DMS153 (cell line): ENCODE results near the gene CCNY.
"Not testable (repeated sequence)": the region's sequence is repeated elsewhere in the genome, so short reads cannot be mapped to it uniquely, and the experiment has no call there.

Source experiments
- DNase-seq: peaks from one replicate; lab custom pipeline; 2025; lab: John Stamatoyannopoulos, UW

CCNY gene

DNA sequence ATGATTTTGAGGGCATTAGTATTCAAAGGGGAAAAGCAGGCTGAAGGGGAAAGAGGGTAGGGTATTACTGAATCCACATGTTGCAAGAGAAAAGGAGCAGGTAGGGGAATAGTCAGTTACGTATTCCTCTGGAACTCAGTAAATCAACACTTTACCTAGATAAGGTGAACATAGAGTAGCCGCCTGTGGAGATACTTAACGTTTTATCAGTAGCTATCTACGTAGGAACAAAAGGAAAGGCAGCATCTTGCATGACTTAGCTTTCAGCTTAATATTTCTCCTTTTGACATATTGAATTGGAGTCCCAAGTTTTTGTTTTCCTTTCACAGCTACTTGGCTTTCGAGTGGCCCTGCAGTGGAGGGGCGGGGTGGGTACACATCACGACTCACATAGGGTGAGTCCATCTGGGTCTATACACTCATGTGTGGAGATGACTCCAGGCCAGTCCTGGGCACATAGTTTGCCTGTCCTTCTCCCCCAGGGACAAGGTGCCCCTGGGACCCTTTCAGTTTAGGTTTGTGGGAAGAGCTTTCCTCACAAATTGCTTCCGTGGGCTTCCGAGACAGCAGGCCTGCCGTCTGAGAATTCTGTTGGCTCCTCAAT, 48.1 kb downstream of the CCNY start:
- no peak for DNase-seq

GRCh38 chr10:35386594-35387174, 50.4 kb downstream of the CCNY start:
- DNase-seq, result peak; percentile 5

- DNase-seq, result no peak
Observed at GRCh38 chr10:35387768-35388167, 51.5 kb downstream of the CCNY start.

DNA sequence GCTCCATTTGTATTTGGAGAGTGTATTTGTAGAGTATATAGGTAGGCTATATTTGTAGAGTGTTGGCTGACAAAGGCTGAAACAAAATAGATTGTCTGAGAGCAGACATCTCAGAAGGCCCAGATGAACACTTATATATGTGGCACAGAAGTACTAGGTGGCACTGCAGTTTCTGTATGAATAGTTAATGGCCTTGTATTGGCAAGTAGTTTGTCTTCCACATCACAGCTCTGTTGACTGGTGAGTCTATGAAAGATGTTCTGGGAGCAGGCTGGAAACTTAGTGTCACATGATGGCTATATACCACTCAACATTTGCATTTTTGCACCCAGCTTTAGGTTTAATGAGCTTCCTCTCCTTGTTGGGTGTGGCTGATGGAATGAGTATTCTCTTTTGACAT, 51.9 kb downstream of the CCNY start:
- DNase-seq, result no peak

- DNase-seq, result no peak
Observed at GRCh38 chr10:35388682-35389081, 52.4 kb downstream of the CCNY start.

- DNase-seq, result no peak
Observed at GRCh38 chr10:35390161-35390840, 54.0 kb downstream of the CCNY start.

- no peak for DNase-seq
Observed at GRCh38 chr10:35390843-35391152, 54.5 kb downstream of the CCNY start.

DNA sequence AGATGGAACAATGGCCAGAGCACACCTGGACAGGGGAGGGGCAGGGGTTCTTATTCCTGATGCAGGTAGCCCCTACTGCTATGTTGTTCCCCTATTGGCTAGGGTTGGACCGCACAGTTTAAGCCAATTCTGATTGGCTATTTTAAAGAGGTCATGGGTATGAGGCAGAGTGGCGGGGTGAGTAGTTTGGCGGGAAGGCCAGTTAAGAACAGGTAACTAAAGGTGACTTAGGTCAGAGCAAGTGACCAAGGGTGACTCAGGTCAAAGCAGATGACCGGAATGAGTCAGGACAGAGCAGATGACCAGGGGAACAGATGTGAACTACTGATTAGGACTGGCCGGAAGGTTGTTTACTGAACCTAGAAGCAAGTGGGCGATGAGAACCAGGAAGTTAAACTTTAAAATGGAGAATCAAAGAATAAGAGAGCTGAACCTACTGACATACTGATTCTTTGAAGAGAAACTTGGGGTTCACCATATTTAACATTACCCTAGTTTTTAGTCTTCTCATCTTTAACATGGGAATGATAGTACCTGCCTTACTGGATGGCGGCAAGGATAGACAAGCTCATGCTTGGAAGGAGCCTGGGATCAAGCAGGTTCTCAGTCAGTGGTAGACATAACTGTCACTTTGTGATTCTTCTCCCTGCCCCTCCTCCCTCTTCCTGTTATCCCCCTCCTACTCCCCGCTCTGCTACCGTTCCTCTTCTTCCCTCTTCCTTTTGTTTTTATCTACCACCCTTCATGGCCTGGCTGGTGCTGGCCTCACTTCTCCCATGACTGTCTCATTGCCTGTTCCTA, 55.0 kb downstream of the CCNY start:
- no peak for DNase-seq

DNA sequence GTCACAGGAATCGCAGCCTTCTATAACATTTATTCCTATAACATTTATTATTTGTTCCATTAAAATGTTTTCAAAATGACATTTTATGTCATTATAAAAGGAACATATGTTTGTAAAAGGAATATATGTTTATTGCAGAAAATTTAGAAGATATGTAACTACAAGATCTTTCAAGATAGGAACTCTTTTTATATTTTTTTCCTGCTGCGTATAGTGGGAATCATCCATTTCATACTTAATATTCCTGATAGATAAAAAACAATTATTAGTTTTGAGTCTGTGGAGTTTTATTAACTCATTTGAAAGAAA, 55.6 kb downstream of the CCNY start:
- no peak for DNase-seq

DNA sequence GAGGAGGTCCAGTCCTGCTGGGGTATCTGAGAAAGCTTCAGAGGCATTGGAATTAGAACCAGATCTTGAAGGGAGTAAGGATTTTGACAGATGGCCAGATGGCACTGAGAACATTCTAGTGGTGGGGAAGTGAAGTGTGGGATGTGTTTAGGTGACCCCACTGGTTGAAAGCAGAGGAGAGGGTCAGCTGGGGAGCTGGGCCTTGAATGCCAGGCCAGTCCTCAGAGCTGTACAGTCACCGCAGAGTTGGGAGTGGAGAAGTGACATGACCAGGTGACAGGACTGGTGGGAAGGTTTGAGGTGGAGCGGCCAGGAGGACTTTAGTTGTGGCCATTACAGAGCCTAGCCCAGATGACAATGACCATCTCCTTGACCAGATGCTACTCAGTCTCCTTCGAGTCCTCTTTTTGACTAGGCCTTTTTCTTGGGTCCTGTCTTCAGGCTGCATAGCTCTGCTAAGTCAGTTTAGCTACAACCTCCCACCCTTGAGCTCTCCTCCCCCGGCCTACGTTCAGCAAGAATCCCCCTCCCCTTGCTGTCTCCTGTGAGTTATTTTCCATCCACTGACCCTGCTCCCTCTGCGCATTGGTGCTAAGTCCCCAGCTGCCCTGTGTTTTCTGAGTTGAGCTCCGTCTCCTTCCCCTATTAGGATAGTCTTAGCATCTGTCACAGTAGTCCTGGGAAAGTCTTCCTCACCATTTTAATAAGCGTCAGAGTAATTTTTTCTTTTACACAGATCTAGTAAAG, 56.3 kb downstream of the CCNY start:
- DNase-seq, result no peak

- no peak for DNase-seq
Observed at GRCh38 chr10:35394411-35394851, 58.1 kb downstream of the CCNY start.

DNA sequence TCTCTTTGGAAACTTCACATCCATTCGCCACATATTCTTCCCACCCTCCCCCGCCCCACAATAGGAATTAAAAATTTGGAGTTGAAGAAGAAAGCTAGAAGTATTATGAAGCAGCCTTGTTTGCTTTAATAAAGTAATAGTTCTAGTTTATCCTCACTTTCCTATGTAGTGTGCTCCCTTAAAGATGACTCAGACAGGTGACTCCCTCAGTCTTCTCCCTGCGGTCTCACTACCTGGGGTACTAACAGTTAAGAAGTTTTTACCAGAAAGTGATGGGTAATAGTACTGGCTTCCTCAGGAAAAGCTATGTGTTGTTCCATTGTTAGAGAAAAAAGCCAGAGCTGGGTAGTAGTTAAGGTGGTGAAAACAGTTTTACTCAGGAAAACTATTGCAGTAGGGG, 58.6 kb downstream of the CCNY start:
- no peak for DNase-seq

- no peak for DNase-seq
Observed at GRCh38 chr10:35396560-35397434, 60.5 kb downstream of the CCNY start.

GRCh38 chr10:35397953-35398352, 61.6 kb downstream of the CCNY start:
- DNase-seq, result no peak

- DNase-seq, result no peak
Observed at GRCh38 chr10:35398355-35398754, 62.0 kb downstream of the CCNY start.

GRCh38 chr10:35398908-35399307, 62.6 kb downstream of the CCNY start:
- no peak for DNase-seq

GRCh38 chr10:35399414-35400009, 63.2 kb downstream of the CCNY start:
- DNase-seq, result no peak

DNA sequence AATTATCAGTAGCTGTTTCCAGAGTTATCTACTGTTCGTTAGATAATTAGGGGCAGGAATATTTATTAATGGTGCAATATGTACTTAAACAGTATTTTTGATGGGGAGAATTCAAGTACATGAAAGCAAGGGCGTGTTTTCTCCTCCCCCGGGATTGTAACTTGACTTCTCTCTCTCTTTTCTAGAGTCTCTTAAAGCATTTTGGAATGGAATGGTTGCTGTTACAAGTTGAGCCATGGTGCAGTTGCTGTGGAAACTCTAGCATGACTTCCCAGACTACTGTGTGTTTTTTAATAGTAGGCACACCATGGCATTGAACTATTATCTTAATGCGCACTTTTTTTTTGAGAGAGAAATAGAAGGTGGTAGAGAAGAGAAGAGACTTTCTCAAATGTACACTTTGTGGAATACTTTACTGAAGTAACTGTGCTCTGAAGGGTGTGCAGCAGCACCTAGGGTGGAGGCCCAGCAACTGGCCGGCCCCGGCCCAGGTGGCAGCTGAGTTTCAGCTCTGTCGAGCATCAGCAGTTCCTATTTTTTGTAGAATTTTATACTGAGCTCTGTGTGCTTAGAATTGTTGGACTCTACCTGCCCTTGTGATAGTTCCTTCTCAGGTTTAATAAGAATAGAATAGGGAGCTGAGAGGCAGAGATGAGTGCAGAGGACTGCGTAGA, 64.4 kb downstream of the CCNY start:
- DNase-seq, result no peak

DNA sequence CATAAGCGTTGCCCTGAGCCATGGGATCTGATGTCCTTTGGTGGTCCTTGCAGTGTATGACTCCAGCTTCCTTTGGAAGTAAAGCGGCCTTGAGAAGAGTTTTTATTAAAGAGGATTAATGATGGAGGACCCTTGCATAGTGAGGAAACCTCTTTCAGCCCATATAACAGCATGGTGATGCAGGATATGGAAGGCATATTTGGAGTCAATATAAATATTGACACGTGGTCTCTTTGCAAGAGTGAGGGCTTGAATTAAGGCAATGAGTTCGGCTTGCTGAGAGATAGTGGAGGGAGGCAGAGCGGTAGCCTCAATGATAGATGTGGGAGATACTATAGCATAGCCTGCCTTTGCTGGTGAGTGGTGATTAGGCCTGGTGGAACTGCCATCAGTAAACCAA, 67.2 kb downstream of the CCNY start:
- DNase-seq, result not testable (repeated sequence)

- DNase-seq, result not testable (repeated sequence)
Observed at GRCh38 chr10:35404077-35404476, 67.8 kb downstream of the CCNY start.
